T-cell (primary cell): ENCODE results near the gene ID3. TPM values are rescaled to one million over a fixed set of nuclear protein-coding genes. Genes with fewer than 3 reads are reported as not detected.
A peak's percentile ranks its signal among the peaks of the same experiment; 100 is the strongest.

Source experiments
- ATAC-seq, 4 experiments: fragments of 200-7000 bp in 3 of 4; fragments of 150-1000 bp in 1 of 4; cut with Tn5 transposase; replicated peaks in 1 of 4; 1 replicate in 3 of 4; 2 replicates in 1 of 4; pipeline ENCODE4 v1.10.0; 2021; ENCODE audit warnings: moderate library complexity in 3 of 4, mild to moderate bottlenecking in 2 of 4, moderate number of reproducible peaks in 1 of 4
- CTCF ChIA-PET, 2 donors: fragments of 300-600 bp; sonication (Branson Sonifier 250); formaldehyde crosslinking; loops; one replicate each; lab custom pipeline; 2022; ENCODE audit warnings: antibody characterized with exemption in 2 of 2; lab: Charles Lee
- POLR2A ChIA-PET, 2 donors: fragments of 300-600 bp; sonication (Branson Sonifier 250); formaldehyde crosslinking; loops; one replicate each; lab custom pipeline; 2022; ENCODE audit warnings: antibody characterized with exemption in 2 of 2; lab: Charles Lee
- DNase-seq, 35 experiments: peaks; one replicate each; pipeline versions ENCODE4 v3.0.0 to v3.0.0-alpha.2; 2013 to 2023
- H3K27ac ChIP-seq: one replicate; pipeline ENCODE4 v1.5.1; 2013; ENCODE audit warnings: low read length
- H3K27me3 ChIP-seq, 2 experiments: replicated peaks in 1 of 2; 1 replicate in 1 of 2; 2 replicates in 1 of 2; pipeline versions ENCODE4 v1.6.1 to v1.7.0; 2013; ENCODE audit warnings: low read length in 1 of 2, mixed read lengths in 1 of 2; ENCODE audit not compliant: control insufficient read depth in 2 of 2, insufficient read depth in 2 of 2; ENCODE audit errors: extremely low read depth in 1 of 2
- H3K36me3 ChIP-seq, 2 donors: 1 replicate in 1 of 2; 2 replicates in 1 of 2; pipeline versions ENCODE4 v1.6.1 to v1.7.0; 2013; ENCODE audit warnings: low read length in 1 of 2; ENCODE audit not compliant: control insufficient read depth in 2 of 2, insufficient read depth in 1 of 2; ENCODE audit errors: extremely low read depth in 1 of 2
- H3K4me1 ChIP-seq, 2 experiments: 1 replicate in 1 of 2; 2 replicates in 1 of 2; pipeline versions ENCODE4 v1.6.1 to v1.7.0; 2013; ENCODE audit warnings: low read length in 2 of 2, mixed read lengths in 1 of 2; ENCODE audit not compliant: insufficient read depth in 2 of 2, control insufficient read depth in 1 of 2; ENCODE audit errors: extremely low read depth in 1 of 2
- H3K4me3 ChIP-seq, 2 donors: 1 replicate in 1 of 2; 2 replicates in 1 of 2; pipeline versions ENCODE4 v1.5.1 to v1.7.0; 2013; ENCODE audit warnings: mild to moderate bottlenecking in 2 of 2, low read length in 1 of 2, moderate library complexity in 1 of 2; ENCODE audit not compliant: control insufficient read depth in 1 of 2; ENCODE audit errors: extremely low read depth in 1 of 2
- H3K9me3 ChIP-seq: 2 replicates; pipeline ENCODE4 v1.7.0; 2013
- H3K27ac Mint-ChIP-seq, 2 donors: one replicate each; pipeline ENCODE4 v1.8.0; 2020 to 2021; ENCODE audit warnings: mild to moderate bottlenecking in 2 of 2, mixed read lengths in 2 of 2
- H3K27me3 Mint-ChIP-seq, 2 donors: one replicate each; pipeline ENCODE4 v1.8.0; 2021 to 2022; ENCODE audit warnings: mixed read lengths in 2 of 2
- H3K36me3 Mint-ChIP-seq: one replicate; pipeline ENCODE4 v1.8.0; 2021; ENCODE audit warnings: mixed read lengths
- H3K4me1 Mint-ChIP-seq, 3 donors: one replicate each; pipeline ENCODE4 v1.8.0; 2020 to 2022; ENCODE audit warnings: mixed read lengths in 3 of 3, mild to moderate bottlenecking in 1 of 3
- H3K4me3 Mint-ChIP-seq, 3 donors: one replicate each; pipeline ENCODE4 v1.8.0; 2020 to 2022; ENCODE audit warnings: mild to moderate bottlenecking in 3 of 3, mixed read lengths in 3 of 3, moderate library complexity in 3 of 3
- H3K9me3 Mint-ChIP-seq, 3 donors: one replicate each; pipeline ENCODE4 v1.8.0; 2020 to 2022; ENCODE audit warnings: mixed read lengths in 3 of 3
- WGBS: methylation state at CpG from one replicate; pipeline ENCODE4 v1.1.5; 2013; ENCODE audit warnings: missing lambda C conversion rate; ENCODE audit not compliant: insufficient coverage; 5-methylcytosine and 5-hydroxymethylcytosine counted together
- total RNA-seq, 35 experiments: library from RNA in 6 of 35; stranded (reverse) in 6 of 35; fragments of 120-200 nt in 1 of 35; gene quantifications; one replicate each; pipeline versions ENCODE4 v1.2.1 to v1.2.4 and lab custom pipeline; 2013 to 2026

ID3 gene
- total RNA-seq, 5 donors from 2014 or later (not counting 1 experiment from before 2014, with no cell fraction given): 20.7 to 99.7 (median 81.3) TPM

GRCh38 chr1:23561076-23561812 is 1.9 kb upstream of the ID3 start:
- H3K27me3 ChIP-seq: peaks cover 0 to 13% of the 10 kb centered on the region in 2 experiments
- H3K36me3 ChIP-seq: no peaks in the 10 kb centered on the region
- ChIA-PET POLR2A (no interaction called here), CTCF (interaction anchor here in 1 of 2 donors (1.5 kb wide), 1 partner anchor 74 kb away, joined by 5 read pairs; no protein-coding TSS in a partner anchor)
- H3K27ac ChIP-seq: no peak overlapping the region
- Mint-ChIP-seq H3K4me1 (peaks cover 53 to 61% (median 61%) of the 10 kb centered on the region in 3 donors), H3K27me3 (peaks cover 0 to 3% of the 10 kb centered on the region in 2 donors), H3K4me3 (no peak overlapping the region), H3K27ac (peak overlapping the region; percentile 3 to 53), H3K36me3 (peaks cover 8% of the 10 kb centered on the region), H3K9me3 (no peaks in the 10 kb centered on the region)
- WGBS: no CpG with 5 or more reads among the region's 6 CpGs
- DNase-seq (no peak), ATAC-seq (no peak)
- peaks cover 27 to 52% of the 10 kb centered on the region in 2 experiments for H3K4me1 ChIP-seq
- H3K4me3 ChIP-seq: no peak overlapping the region
- H3K9me3 ChIP-seq: no peaks in the 10 kb centered on the region

GRCh38 chr1:23559985-23560741 is 862 bp upstream of the ID3 start:
- Histone ChIP-seq H3K27ac (peak overlapping the region; percentile 64), H3K27me3 (peaks cover 0 to 13% of the 10 kb centered on the region in 2 experiments), H3K4me3 (peak overlapping the region; percentile 79 to 100), H3K36me3 (no peaks in the 10 kb centered on the region), H3K4me1 (peaks cover 34 to 63% of the 10 kb centered on the region in 2 experiments), H3K9me3 (no peaks in the 10 kb centered on the region)
- Mint-ChIP-seq H3K9me3 (no peaks in the 10 kb centered on the region), H3K27me3 (no peaks in the 10 kb centered on the region), H3K4me1 (peaks cover 60 to 72% (median 69%) of the 10 kb centered on the region in 3 donors), H3K27ac (peak overlapping the region; percentile 87 to 89), H3K36me3 (peaks cover 8% of the 10 kb centered on the region), H3K4me3 (peak overlapping the region; percentile 85 to 96 (median 95))
- ATAC-seq (no peak), DNase-seq (no peak)
- POLR2A ChIA-PET: interaction anchor here (0.6 to 1.4 kb wide), 2 partner anchors 41 to 132 kb away, joined by 3 to 4 read pairs; partner anchors contain the start of gene RPL11 (in 1 of the 2)
- CTCF ChIA-PET: interaction anchor here (0.5 to 1.8 kb wide), 3 partner anchors 41 to 107 kb away, joined by 3 to 16 read pairs (median 8); no protein-coding TSS in a partner anchor
- 50% methylated on average over 5 of the region's 6 CpGs for WGBS

- WGBS: 2% methylated on average over 11 of the region's 14 CpGs
- Histone ChIP-seq H3K36me3 (no peaks in the 10 kb centered on the region), H3K27me3 (peaks cover 0 to 10% of the 10 kb centered on the region in 2 experiments), H3K4me1 (peaks cover 39 to 73% of the 10 kb centered on the region in 2 experiments), H3K9me3 (no peaks in the 10 kb centered on the region), H3K4me3 (peak overlapping the region; percentile 79 to 100), H3K27ac (peak overlapping the region; percentile 64)
- DNase-seq: peak in 4 of 35 experiments; percentile 11 to 38 (median 24)
- POLR2A ChIA-PET: interaction anchor here (0.5 to 1.4 kb wide), 3 partner anchors 14 to 73 kb away, joined by 3 to 5 read pairs (median 4); no protein-coding TSS in a partner anchor
- Mint-ChIP-seq H3K27me3 (no peaks in the 10 kb centered on the region), H3K36me3 (peaks cover 8% of the 10 kb centered on the region), H3K27ac (peak overlapping the region; percentile 87 to 89), H3K9me3 (no peaks in the 10 kb centered on the region), H3K4me1 (peaks cover 68 to 80% (median 78%) of the 10 kb centered on the region in 3 donors), H3K4me3 (peak overlapping the region; percentile 85 to 96 (median 95))
- CTCF ChIA-PET: interaction anchor here (0.7 to 1.8 kb wide), 5 partner anchors 14 to 79 kb away, joined by 3 to 16 read pairs (median 3); no protein-coding TSS in a partner anchor
- ATAC-seq: no peak
These were observed 497 bp downstream of the ID3 start for GRCh38 chr1:23558872-23559135.

- Mint-ChIP-seq H3K9me3 (no peaks in the 10 kb centered on the region), H3K4me3 (peak overlapping the region; percentile 85 to 96 (median 95)), H3K36me3 (peaks cover 8% of the 10 kb centered on the region), H3K27me3 (no peaks in the 10 kb centered on the region), H3K4me1 (peaks cover 69 to 81% (median 79%) of the 10 kb centered on the region in 3 donors), H3K27ac (peak overlapping the region; percentile 87 to 89)
- ChIA-PET CTCF (interaction anchor here (0.6 to 1.8 kb wide), 6 partner anchors 13 to 84 kb away, joined by 3 to 16 read pairs (median 3); no protein-coding TSS in a partner anchor), POLR2A (interaction anchor here in 1 of 2 donors (0.5 to 0.6 kb wide), 2 partner anchors 13 to 14 kb away, joined by 4 to 5 read pairs; no protein-coding TSS in a partner anchor)
- peak overlapping the region; percentile 79 to 100 for H3K4me3 ChIP-seq
- no peaks in the 10 kb centered on the region for H3K36me3 ChIP-seq
- H3K4me1 ChIP-seq: peaks cover 44 to 76% of the 10 kb centered on the region in 2 experiments
- peak overlapping the region; percentile 64 for H3K27ac ChIP-seq
- 1% methylated on average over 33 of the region's 34 CpGs for WGBS
- H3K27me3 ChIP-seq: peaks cover 0 to 10% of the 10 kb centered on the region in 2 experiments
- DNase-seq (peak in 5 of 35 experiments; percentile 10 to 44 (median 34)), ATAC-seq (no peak)
- no peaks in the 10 kb centered on the region for H3K9me3 ChIP-seq
These were observed 995 bp downstream of the ID3 start for GRCh38 chr1:23558140-23558871.

GRCh38 chr1:23557471-23558124 is 1.7 kb downstream of the ID3 start:
- H3K27me3 Mint-ChIP-seq: no peaks in the 10 kb centered on the region
- Histone ChIP-seq H3K9me3 (no peaks in the 10 kb centered on the region), H3K36me3 (no peaks in the 10 kb centered on the region), H3K27me3 (peaks cover 0 to 8% of the 10 kb centered on the region in 2 experiments), H3K27ac (peak overlapping the region; percentile 64), H3K4me1 (peaks cover 47 to 75% of the 10 kb centered on the region in 2 experiments), H3K4me3 (peak overlapping the region; percentile 79 to 100)
- H3K4me3 Mint-ChIP-seq: peak overlapping the region; percentile 85 to 96 (median 95)
- H3K4me1 Mint-ChIP-seq: peaks cover 67 to 76% (median 74%) of the 10 kb centered on the region in 3 donors
- WGBS: no CpG with 5 or more reads among the region's 8 CpGs
- peak overlapping the region; percentile 87 to 89 for H3K27ac Mint-ChIP-seq
- ChIA-PET POLR2A (interaction anchor here in 1 of 2 donors (0.6 kb wide), 1 partner anchor 14 kb away, joined by 4 read pairs; no protein-coding TSS in a partner anchor), CTCF (interaction anchor here in 1 of 2 donors (3.5 kb wide), 1 partner anchor 79 kb away, joined by 31 read pairs; no protein-coding TSS in a partner anchor)
- DNase-seq (peak in 1 of 35 experiments; percentile 12), ATAC-seq (no peak)
- H3K36me3 Mint-ChIP-seq: peaks cover 8% of the 10 kb centered on the region
- H3K9me3 Mint-ChIP-seq: no peaks in the 10 kb centered on the region
